HepG2 (cell line): ENCODE measurements around the gene STPG2. TPM values are rescaled to one million over a fixed set of nuclear protein-coding genes. Genes with fewer than 3 reads are reported as not detected.

Source experiments
- BCL6 ChIP-seq: IDR thresholded peaks from 2 replicates; pipeline ENCODE4 v1.6.1; 2016; ENCODE audit warnings: missing genetic modification reagents, missing compliant biosample characterization
- CREB1 ChIP-seq, 2 experiments: fragments of 450-650 bp in 1 of 2; IDR thresholded peaks; 2 replicates each; pipeline ENCODE4 v1.6.1; 2016 to 2017; ENCODE audit warnings: control low read depth in 1 of 2, mild to moderate bottlenecking in 1 of 2, missing compliant biosample characterization in 1 of 2, missing genetic modification characterization in 1 of 2
- DZIP1 ChIP-seq: sonication (generic); formaldehyde crosslinking; IDR thresholded peaks from 2 replicates; pipeline ENCODE4 v1.5.0; 2020; ENCODE audit warnings: mild to moderate bottlenecking, missing genetic modification reagents
- HBP1 ChIP-seq: IDR thresholded peaks from 2 replicates; pipeline ENCODE4 v1.6.1; 2016; ENCODE audit warnings: low read depth, control low read depth
- HMGA1 ChIP-seq: sonication (generic); formaldehyde crosslinking; conservative IDR thresholded peaks from 2 replicates; pipeline ENCODE4 v1.4.0; 2020; ENCODE audit warnings: missing genetic modification reagents
- HNF4A ChIP-seq: sonication (generic); formaldehyde crosslinking; IDR thresholded peaks from 2 replicates; pipeline ENCODE4 v1.4.0; 2020; ENCODE audit warnings: missing genetic modification reagents
- KLF16 ChIP-seq, 2 experiments: sonication (generic) in 1 of 2; formaldehyde crosslinking in 1 of 2; IDR thresholded peaks; 2 replicates each; pipeline versions ENCODE4 v1.6.1 to v1.8.0; 2016 to 2023; ENCODE audit warnings: missing genetic modification reagents in 2 of 2, missing compliant biosample characterization in 1 of 2
- LRRFIP1 ChIP-seq: sonication (generic); formaldehyde crosslinking; conservative IDR thresholded peaks from 2 replicates; pipeline ENCODE4 v1.4.0; 2020; ENCODE audit warnings: missing genetic modification reagents
- PITX1 ChIP-seq: sonication (generic); formaldehyde crosslinking; IDR thresholded peaks from 2 replicates; pipeline ENCODE4 v1.5.1; 2020; ENCODE audit warnings: mild to moderate bottlenecking, missing genetic modification reagents
- POGK ChIP-seq: sonication (generic); formaldehyde crosslinking; conservative IDR thresholded peaks from 2 replicates; pipeline ENCODE4 v1.8.0; 2022; ENCODE audit warnings: mild to moderate bottlenecking, moderate library complexity, missing genetic modification reagents
- THAP8 ChIP-seq: sonication (generic); formaldehyde crosslinking; IDR thresholded peaks from 2 replicates; pipeline ENCODE4 v1.5.1; 2020; ENCODE audit warnings: missing genetic modification reagents, mild to moderate bottlenecking, borderline replicate concordance
- TOPORS ChIP-seq: sonication (generic); formaldehyde crosslinking; IDR thresholded peaks from 2 replicates; pipeline ENCODE4 v1.8.0; 2023; ENCODE audit warnings: mild to moderate bottlenecking, missing genetic modification reagents
- ZBTB49 ChIP-seq: sonication (generic); formaldehyde crosslinking; IDR thresholded peaks from 2 replicates; pipeline ENCODE4 v1.4.0; 2020; ENCODE audit warnings: missing genetic modification reagents, borderline replicate concordance
- ZEB1 ChIP-seq: IDR thresholded peaks from 2 replicates; pipeline ENCODE4 v1.6.1; 2012; ENCODE audit warnings: mild to moderate bottlenecking, low read depth, inconsistent platforms; ENCODE audit not compliant: insufficient replicate concordance
- ZFX ChIP-seq: sonication (generic); formaldehyde crosslinking; IDR thresholded peaks from 2 replicates; pipeline ENCODE4 v1.4.0; 2020; ENCODE audit warnings: mild to moderate bottlenecking, low read depth, missing genetic modification reagents, moderate library complexity
- polyA plus RNA-seq, 8 experiments: library from polyadenylated mRNA; depleted of rRNA in 3 of 8; stranded (reverse) in 7 of 8; unstranded in 1 of 8; fragments of >200 nt; fragmentation: Illumina TruSeq in 4 of 8; extraction: Trizol in 4 of 8; gene quantifications; 2 replicates each; pipeline versions ENCODE4 v1.2.1 to v1.2.3, GENCODE V29; 2011 to 2016; ENCODE audit warnings: low read depth in 4 of 8, missing spikeins in 1 of 8, mixed read lengths in 1 of 8; ENCODE audit not compliant: insufficient read depth in 1 of 8
- total RNA-seq, 5 experiments: library from RNA; depleted of rRNA; stranded (reverse); fragments of >200 nt; fragmentation: Illumina TruSeq; extraction: Trizol; gene quantifications; 2 replicates each; pipeline ENCODE4 v1.2.3, GENCODE V29; 2016; ENCODE audit warnings: low read depth in 1 of 5

The STPG2 gene
- total and polyA plus RNA-seq, 2 of the 13 experiments (the other 11 are each of a cell fraction or from before 2014, with no cell fraction given): 0.07 TPM; not detected in 1

GRCh38 chr4:98143001-98143899 lies at the start of gene STPG2 (continued):
- TF ChIP-seq ZBTB49 (no peak), POGK (CRISPR knock-in tag) (peak; percentile 45; the same call in 1 of the 2 replicates), HMGA1 (CRISPR knock-in tag) (no peak), LRRFIP1 (CRISPR knock-in tag) (no peak), KLF16 (CRISPR knock-in tag; IDR thresholded peaks at IDR 0.05) (no peak), TOPORS (CRISPR knock-in tag) (0 out of 2 replicates have a peak, but pooled peaks have one; percentile 19), THAP8 (no peak), PITX1 (CRISPR knock-in tag) (peak; percentile 91), BCL6 (CRISPR knock-in tag) (0 out of 2 replicates have a peak, but pooled peaks have one; percentile 9), CREB1 (IDR thresholded peaks at IDR 0.05) (no peak), CREB1 (CRISPR knock-in tag; IDR thresholded peaks at IDR 0.05) (0 out of 2 replicates have a peak, but pooled peaks have one; percentile 19), ZFX (peak; percentile 70), HBP1 (CRISPR knock-in tag) (0 out of 2 replicates have a peak, but pooled peaks have one; percentile 21), DZIP1 (CRISPR knock-in tag) (0 out of 2 replicates have a peak, but pooled peaks have one; percentile 19), ZEB1 (peak; percentile 75), HNF4A (CRISPR knock-in tag) (no peak)
